Lower leg skin (tissue), 4 donors: ENCODE measurements around the gene ADCY6. TPM values are rescaled to one million over a fixed set of nuclear protein-coding genes. Genes with fewer than 3 reads are reported as not detected.

Source experiments
- DNase-seq, 2 donors: peaks; one replicate each; pipeline ENCODE4 v3.0.0-alpha.2; 2019; ENCODE audit warnings: low spot score in 2 of 2
- H3K4me3 ChIP-seq: fragments of 200-600 bp; sonication (generic); 2 replicates; pipeline ENCODE4 v1.5.1; 2017; ENCODE audit warnings: mild to moderate bottlenecking, low read depth; ENCODE audit not compliant: poor library complexity, severe bottlenecking
- CTCF ChIP-seq, 3 donors: fragments of 450-650 bp; IDR thresholded peaks; one replicate each; pipeline ENCODE4 v1.5.1; 2016; ENCODE audit warnings: antibody characterized with exemption in 3 of 3, mild to moderate bottlenecking in 3 of 3, moderate library complexity in 2 of 3
- POLR2A ChIP-seq, 2 donors: fragments of 450-650 bp; IDR thresholded peaks; one replicate each; pipeline ENCODE4 v1.6.1; 2016 to 2017; ENCODE audit warnings: antibody characterized with exemption in 2 of 2, mild to moderate bottlenecking in 1 of 2, moderate library complexity in 1 of 2
- WGBS, 2 donors: methylation state at CpG; one replicate each; pipeline ENCODE4 v1.1.5; 2018; 5-methylcytosine and 5-hydroxymethylcytosine counted together
- intact Hi-C: fragments of 100-400 bp; cut with DNase I; formaldehyde crosslinking; loops from one replicate; pipeline ENCODE4 v1.15.0; 2023; ENCODE audit warnings: low total_unique reads
- total RNA-seq, 4 donors: library from RNA; depleted of rRNA; stranded (reverse); fragments of >200 nt; gene quantifications; one replicate each; pipeline ENCODE4 v1.1.0, GENCODE V29; 2016

Gene ADCY6
- total RNA-seq, 4 donors from 2014 or later = 17.2 to 22.8 (median 20.2) TPM

- TF ChIP-seq CTCF (IDR thresholded peaks at IDR 0.05) (no peak), POLR2A (IDR thresholded peaks at IDR 0.05) (no peak)
- no peak overlapping the region for H3K4me3 ChIP-seq
- no peak for DNase-seq
- intact Hi-C loops = no loop called here
- 54 to 55% methylated on average over 1 of the region's 1 CpG for WGBS, 2 donors
Observed at GRCh38 chr12:48803675-48804074, 14.8 kb upstream of the ADCY6 start.

GRCh38 chr12:48800971-48801370 is 12.1 kb upstream of the ADCY6 start:
- H3K4me3 ChIP-seq = no peak overlapping the region
- TF ChIP-seq CTCF (IDR thresholded peaks at IDR 0.05) (no peak), POLR2A (IDR thresholded peaks at IDR 0.05) (no peak)
- DNase-seq = no peak
- 87 to 90% methylated on average over 8 to 14 of the region's 14 CpGs for WGBS, 2 donors
- intact Hi-C loops = no loop called here

- no peak for DNase-seq
- intact Hi-C loops = no loop called here
- no peak for TF ChIP-seq POLR2A (IDR thresholded peaks at IDR 0.05)
- no peak for TF ChIP-seq CTCF (IDR thresholded peaks at IDR 0.05)
- WGBS, 2 donors = 85 to 92% methylated on average over 14 of the region's 14 CpGs
- no peak overlapping the region for H3K4me3 ChIP-seq
Observed at GRCh38 chr12:48800457-48800856, 11.6 kb upstream of the ADCY6 start.

- WGBS, 2 donors = 78 to 84% methylated on average over 3 of the region's 3 CpGs
- intact Hi-C loops = loop anchor here (2.0 kb wide), 1 partner anchor 44 kb away; no protein-coding TSS in a partner anchor
Observed at GRCh38 chr12:48796976-48797375, 8.1 kb upstream of the ADCY6 start.

GRCh38 chr12:48795550-48796455 is 6.9 kb upstream of the ADCY6 start:
- intact Hi-C loops = loop anchor here (2.0 kb wide), 1 partner anchor 43 kb away; no protein-coding TSS in a partner anchor
- H3K4me3 ChIP-seq = no peak overlapping the region
- WGBS, 2 donors = 21% methylated on average over 12 of the region's 12 CpGs
- peak; percentile 79 to 94 for DNase-seq
- TF ChIP-seq POLR2A (IDR thresholded peaks at IDR 0.05) (no peak), CTCF (IDR thresholded peaks at IDR 0.05) (peak in 2 of 3 donors; percentile 64 to 97)

More at GRCh38 chr12:48796976-48797375, 8.1 kb upstream of the ADCY6 start:
- no peak for DNase-seq
- no peak for TF ChIP-seq POLR2A (IDR thresholded peaks at IDR 0.05)
- TF ChIP-seq CTCF (IDR thresholded peaks at IDR 0.05) = no peak
- no peak overlapping the region for H3K4me3 ChIP-seq
